Activated CD8-positive, alpha-beta memory T cell treated with anti-CD3 and anti-CD28 coated beads for 1 hour (primary cell): ENCODE results near the gene TRIM37.
"Not testable (repeated sequence)": the region's sequence is repeated elsewhere in the genome, so short reads cannot be mapped to it uniquely, and the experiment has no call there.

Experiments
- DNase-seq, 2 donors: peaks; one replicate each; pipeline ENCODE4 v3.0.0-alpha.2; 2020; ENCODE audit warnings: low read depth in 1 of 2; ENCODE audit errors: extremely low read depth in 1 of 2

TRIM37 gene, protein sequence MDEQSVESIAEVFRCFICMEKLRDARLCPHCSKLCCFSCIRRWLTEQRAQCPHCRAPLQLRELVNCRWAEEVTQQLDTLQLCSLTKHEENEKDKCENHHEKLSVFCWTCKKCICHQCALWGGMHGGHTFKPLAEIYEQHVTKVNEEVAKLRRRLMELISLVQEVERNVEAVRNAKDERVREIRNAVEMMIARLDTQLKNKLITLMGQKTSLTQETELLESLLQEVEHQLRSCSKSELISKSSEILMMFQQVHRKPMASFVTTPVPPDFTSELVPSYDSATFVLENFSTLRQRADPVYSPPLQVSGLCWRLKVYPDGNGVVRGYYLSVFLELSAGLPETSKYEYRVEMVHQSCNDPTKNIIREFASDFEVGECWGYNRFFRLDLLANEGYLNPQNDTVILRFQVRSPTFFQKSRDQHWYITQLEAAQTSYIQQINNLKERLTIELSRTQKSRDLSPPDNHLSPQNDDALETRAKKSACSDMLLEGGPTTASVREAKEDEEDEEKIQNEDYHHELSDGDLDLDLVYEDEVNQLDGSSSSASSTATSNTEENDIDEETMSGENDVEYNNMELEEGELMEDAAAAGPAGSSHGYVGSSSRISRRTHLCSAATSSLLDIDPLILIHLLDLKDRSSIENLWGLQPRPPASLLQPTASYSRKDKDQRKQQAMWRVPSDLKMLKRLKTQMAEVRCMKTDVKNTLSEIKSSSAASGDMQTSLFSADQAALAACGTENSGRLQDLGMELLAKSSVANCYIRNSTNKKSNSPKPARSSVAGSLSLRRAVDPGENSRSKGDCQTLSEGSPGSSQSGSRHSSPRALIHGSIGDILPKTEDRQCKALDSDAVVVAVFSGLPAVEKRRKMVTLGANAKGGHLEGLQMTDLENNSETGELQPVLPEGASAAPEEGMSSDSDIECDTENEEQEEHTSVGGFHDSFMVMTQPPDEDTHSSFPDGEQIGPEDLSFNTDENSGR

DNA sequence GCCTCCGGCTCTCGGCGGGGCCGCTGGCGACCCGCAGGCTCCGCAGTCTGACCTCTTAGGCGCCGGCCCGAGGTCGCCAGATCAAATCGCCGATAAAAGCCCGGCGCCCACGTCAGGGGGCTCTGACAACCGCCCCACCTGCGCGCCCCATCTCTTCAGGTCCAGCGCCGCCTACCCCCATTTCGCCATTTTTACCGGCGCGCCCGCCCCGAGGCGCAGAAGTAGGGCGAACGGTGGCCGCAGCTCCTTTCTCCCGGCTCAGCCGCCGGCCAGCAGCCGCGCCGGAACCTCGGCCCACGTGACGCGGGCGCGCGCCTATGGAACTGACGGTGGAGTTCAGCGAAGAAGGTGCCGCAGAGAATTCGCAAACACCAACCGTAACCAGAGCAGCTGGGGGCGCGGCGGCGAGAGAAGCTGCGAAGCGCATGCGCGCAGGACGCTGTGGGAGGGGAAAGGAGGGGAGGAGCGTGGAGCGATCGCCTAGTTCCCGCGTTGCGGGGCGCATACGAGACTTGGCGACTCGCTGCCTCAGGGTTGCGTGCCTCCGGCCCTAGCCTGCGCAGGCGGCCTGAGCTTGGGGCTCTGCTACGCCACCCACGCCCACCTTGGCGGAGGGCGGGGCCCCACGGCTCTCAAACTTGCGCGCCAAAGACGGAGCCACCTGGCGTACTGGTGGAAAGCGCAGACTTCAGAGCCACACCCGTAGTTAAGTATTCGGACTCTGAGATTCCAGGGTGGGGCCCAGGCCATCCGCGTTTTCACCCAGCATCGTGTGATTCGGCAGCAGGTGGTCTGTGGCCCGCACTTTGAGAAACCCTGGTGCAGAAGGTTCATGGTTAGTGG lies at the start of gene TRIM37:
TSS of gene TRIM37 (minus strand) at position 418 of the 843 bp plus-strand sequence. CDS start 419 bp downstream, outside the sequence.
- peak; percentile 90 to 98 for DNase-seq

DNA sequence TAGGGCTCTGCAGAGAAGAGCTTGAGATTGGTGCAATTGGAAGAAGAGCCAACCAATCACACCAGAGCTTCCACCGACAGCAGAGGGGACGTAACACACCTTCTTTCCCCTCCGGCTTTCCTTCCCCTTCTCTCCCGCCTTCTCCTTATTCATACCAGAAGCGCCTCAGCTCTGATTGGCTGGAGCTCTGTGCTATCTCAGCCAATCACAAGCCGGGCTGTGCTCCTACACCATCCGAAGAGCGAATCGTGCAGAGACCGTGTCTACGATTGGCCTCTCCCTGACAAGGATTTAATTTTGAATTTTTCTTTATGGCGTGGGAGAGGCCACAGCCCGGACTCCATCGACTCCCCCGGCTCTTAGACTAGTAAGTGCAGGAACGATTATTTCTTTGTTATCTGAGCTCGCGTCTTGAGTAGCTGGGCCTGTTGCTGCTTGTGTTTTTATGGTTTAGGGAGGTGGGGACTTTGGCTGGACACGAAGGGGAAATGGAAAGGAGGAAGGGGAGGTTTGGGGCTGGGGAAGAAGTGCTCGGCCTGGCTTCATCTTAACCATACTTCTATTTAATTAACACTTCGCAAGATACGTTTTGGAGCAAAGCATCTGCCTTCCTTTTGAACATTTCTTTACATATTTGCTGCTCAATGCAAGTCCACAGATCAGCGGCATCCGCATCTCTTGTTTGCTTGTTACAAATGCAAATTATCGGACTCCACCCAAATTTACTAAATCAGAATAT lies 48.9 kb upstream of the TRIM37 start, which contains the start of gene PRR11:
TSS of gene PRR11 (plus strand) at position 308 of the 739 bp plus-strand sequence. CDS start 14,007 bp downstream, outside the sequence.
- peak; percentile 74 to 87 for DNase-seq

DNA sequence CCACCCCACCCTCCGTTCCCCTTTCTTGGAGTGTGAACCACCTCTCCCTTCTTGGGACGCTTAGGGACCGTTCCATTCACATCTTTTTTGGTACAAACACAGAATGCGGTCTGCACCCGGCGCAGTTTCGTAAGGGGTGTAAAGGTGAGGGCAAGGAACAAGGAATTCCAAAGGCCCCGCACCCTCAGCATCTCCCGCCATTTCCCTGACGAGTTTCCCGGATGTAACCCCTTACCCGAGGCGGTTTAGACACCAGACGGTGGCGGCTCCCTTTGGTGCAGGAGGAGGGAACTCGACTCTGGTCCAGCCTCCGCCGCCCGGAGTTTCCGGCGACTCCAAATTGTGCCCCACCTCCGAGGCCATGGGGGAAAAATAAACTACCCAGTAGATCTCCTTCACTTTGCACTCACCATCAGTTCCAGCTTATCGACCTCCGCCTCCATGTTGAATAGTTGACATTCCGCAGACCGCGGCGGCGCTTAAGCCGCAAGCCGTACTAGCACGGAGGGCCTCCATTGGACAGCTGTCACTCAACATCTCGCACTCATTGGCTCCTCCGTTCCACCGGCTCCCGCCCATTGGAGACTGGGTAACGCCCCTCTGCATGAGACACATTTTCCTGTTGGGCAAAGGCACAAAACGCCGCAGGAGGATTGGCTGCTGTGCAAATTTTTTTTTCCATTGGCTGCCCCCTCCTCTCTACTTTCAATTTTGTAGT lies 48.2 kb upstream of the TRIM37 start, which contains the start of gene SKA2:
TSS of gene SKA2 (minus strand) at position 466 of the 718 bp plus-strand sequence. CDS start at position 443, 23 bp downstream.
- DNase-seq = peak; percentile 87 to 97

GRCh38 chr17:59154292-59154720 lies 47.6 kb upstream of the TRIM37 start:
- DNase-seq = no peak

- no peak for DNase-seq
Observed at GRCh38 chr17:59152925-59153324, 46.2 kb upstream of the TRIM37 start.

DNA sequence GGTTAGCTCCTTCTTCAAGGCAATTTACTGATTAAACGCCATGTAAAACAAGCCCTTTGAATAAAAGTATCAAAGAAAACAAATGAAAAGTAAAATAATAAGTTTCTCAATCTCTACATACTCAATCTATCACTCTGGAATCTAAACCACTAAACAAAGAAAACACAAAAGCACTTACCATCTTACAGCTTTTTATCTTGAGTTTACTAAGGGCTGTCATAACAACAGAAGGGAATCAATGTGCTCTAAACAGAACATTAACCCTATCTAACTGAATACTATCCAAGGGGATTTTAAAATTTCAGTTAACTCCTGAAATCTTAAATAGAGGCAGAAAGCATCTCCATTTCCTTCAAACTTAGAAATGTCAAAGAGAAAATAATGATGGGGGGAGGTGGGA lies 44.9 kb upstream of the TRIM37 start:
- DNase-seq = no peak

GRCh38 chr17:59151006-59151405 lies 44.3 kb upstream of the TRIM37 start:
- DNase-seq = no peak

DNA sequence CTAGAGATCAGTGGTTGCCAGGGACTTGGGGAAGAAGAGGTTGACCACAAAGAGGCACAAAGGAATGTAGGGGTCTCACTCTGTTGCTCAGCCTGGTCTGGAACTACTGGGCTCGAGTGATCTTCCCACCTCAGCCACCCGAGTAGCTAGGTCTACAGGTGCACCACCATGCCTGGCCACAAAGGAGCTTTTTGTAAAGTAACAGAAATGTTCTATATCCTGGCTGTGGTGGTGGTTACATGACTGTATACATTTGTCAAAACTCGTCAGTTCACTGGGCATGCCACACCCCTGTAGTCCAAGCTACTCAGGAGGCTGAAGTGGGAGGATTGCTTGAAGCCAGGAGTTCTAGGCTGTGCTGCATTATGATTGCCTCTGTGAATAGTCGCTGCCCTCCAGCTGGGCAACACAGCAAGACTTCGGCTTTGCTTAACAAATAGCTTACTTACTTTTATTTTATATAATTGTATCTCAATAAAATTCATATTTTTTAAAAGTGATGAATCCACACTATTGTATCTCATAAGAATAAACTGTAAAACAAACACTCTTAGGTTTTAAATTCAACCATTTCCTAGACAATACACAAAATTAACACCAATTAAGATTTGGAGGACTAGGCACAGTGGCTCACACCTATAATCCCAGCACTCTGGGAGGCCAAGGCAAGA lies 43.3 kb upstream of the TRIM37 start:
- no peak for DNase-seq

GRCh38 chr17:59149051-59149450 lies 42.4 kb upstream of the TRIM37 start:
- no peak for DNase-seq

DNA sequence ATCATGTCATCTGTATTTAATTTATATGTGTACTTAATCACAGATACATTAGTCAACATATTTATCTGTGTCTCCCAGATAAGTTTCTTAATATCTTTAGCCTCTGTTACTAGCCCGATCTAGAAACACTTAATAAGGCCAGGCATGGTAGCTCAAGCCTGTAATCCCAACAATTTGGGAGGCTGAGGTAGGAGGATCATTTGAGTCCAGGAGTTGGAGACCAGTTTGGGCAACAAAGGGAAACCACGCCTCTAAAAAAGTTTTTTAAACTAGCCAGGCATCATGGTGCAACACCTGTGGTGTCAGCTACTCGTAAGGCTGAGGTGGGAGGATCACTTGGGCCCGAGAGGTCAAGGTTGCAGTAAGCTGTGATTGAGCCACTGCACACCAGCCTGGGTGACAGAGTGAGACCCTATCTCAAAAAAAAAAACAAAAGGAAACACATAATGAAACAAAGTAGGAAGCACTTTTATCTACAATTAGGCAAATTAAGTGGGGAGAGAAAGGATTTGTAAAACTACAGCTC lies 39.0 kb upstream of the TRIM37 start:
- DNase-seq = no peak

GRCh38 chr17:59141860-59142259 lies 35.2 kb upstream of the TRIM37 start:
- DNase-seq = no peak

DNA sequence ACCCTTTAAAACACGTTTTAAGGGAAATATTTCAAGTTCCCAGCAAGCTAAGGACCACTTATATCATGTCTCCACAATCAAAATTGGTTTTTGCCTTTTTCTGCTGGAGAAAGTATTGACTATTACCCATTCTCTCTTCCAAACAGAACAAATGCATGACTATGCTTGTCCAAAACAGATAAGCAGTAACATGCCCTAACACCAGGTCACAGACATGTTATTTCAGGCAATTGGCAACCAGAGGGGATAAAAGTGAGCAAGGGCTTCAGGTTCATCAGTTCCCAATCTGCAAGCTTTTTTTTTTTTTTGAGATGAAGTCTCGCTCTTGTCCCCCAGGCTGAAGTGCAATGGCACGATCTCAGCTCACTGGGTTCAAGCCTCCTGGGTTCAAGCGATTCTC lies 33.3 kb upstream of the TRIM37 start:
- DNase-seq = no peak

GRCh38 chr17:59138339-59138738 lies 31.7 kb upstream of the TRIM37 start:
- not testable (repeated sequence) for DNase-seq

- DNase-seq = no peak
Observed at GRCh38 chr17:59131131-59131530, 24.5 kb upstream of the TRIM37 start.

- no peak for DNase-seq
Observed at GRCh38 chr17:59129814-59130213, 23.1 kb upstream of the TRIM37 start.

DNA sequence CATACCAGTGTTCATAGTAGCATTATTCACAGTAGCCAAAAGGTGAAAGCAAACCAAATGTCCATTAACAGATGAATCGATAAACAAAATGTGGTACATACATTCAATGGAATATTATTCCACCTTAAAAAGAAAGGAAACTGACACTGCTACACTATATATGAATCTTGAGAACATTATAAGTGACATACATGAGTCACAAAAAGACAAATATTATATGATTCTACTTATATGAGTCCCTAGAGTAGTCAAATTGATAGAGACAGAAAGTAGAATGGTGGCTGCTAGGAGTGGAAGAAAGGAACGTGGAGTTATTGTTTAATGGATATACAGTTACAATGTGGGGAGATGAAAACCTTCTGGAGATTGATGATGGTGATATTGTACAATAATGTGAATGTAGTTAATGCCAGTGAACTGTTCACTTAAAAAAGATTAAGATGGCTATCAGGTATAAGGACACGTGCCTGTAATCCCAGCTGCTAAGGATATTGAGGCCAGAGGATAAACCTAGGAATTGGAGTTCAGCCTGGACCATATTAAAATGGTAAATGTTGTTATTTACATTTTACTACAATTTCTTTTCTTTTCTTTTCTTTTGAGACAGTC lies 20.2 kb upstream of the TRIM37 start:
- DNase-seq = no peak

DNA sequence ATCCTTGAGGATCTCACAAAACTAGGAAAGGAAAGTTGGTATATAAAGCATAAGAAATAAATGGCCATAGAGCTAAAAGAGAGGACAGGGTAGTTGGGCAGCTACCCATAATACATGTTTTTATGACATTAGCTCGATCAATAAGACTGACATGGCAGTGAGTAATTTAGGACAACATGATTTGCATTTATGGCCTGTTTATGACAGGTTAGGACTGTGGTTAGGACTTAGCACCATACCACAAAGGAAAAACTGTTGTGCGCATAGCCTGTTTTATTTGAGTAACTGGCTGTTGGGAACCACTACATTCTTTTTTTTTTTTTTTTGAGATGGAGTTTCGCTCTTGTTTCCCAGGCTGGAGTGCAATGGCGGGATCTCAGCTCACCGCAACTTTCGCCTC lies 18.0 kb upstream of the TRIM37 start:
- no peak for DNase-seq
